GM12801 (cell line): ENCODE results near the gene C14orf119.

Experiments
- TF ChIP-seq, protein P1 (sequence below): IDR thresholded peaks from one replicate; pipeline ENCODE4 v1.5.1; 2011; ENCODE audit warnings: control low read depth; ENCODE audit not compliant: insufficient read length; ENCODE audit errors: extremely low read depth

The C14orf119 gene

DNA sequence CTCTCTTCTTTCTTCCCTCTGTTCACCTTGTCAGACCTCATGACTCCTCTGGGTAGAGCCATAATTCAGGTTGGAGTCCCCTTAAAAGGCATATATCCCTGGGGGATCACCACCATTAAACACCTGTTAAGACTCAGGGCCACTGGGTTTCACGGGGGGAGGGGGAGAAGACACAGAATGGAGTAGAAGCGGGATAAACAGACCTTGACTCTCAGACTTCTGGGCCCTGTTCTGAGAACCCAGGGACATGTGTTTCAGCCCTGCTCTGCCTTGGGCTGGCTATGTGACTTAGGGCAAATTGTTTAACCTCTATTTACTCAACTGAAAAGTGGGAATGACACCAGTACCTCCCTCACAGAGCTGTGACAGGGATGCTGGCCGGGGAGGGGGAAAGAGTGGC, 42.6 kb upstream of the C14orf119 start:
- TF ChIP-seq, protein P1, sequence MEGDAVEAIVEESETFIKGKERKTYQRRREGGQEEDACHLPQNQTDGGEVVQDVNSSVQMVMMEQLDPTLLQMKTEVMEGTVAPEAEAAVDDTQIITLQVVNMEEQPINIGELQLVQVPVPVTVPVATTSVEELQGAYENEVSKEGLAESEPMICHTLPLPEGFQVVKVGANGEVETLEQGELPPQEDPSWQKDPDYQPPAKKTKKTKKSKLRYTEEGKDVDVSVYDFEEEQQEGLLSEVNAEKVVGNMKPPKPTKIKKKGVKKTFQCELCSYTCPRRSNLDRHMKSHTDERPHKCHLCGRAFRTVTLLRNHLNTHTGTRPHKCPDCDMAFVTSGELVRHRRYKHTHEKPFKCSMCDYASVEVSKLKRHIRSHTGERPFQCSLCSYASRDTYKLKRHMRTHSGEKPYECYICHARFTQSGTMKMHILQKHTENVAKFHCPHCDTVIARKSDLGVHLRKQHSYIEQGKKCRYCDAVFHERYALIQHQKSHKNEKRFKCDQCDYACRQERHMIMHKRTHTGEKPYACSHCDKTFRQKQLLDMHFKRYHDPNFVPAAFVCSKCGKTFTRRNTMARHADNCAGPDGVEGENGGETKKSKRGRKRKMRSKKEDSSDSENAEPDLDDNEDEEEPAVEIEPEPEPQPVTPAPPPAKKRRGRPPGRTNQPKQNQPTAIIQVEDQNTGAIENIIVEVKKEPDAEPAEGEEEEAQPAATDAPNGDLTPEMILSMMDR: no peak

DNA sequence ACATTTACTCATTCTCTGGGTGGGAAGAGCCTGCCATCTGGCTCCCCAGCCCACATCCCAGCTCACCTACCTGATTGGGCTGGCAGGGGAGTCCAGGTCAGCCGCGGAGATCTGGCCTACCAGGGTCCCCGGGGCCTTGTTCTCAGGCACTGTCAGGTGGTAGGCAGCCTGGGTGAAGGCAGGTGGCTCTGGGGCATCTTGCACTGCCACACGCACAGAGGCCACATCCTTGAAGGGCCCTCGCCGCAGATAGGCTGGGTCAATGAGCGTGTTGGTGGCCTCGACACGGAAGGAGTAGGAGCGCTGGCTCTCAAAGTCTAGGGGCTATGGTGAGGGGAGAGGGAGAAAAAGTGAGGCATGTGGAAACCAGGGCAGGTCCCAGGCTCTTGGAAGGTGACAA, 41.9 kb upstream of the C14orf119 start:
- TF ChIP-seq, protein P1: no peak

DNA sequence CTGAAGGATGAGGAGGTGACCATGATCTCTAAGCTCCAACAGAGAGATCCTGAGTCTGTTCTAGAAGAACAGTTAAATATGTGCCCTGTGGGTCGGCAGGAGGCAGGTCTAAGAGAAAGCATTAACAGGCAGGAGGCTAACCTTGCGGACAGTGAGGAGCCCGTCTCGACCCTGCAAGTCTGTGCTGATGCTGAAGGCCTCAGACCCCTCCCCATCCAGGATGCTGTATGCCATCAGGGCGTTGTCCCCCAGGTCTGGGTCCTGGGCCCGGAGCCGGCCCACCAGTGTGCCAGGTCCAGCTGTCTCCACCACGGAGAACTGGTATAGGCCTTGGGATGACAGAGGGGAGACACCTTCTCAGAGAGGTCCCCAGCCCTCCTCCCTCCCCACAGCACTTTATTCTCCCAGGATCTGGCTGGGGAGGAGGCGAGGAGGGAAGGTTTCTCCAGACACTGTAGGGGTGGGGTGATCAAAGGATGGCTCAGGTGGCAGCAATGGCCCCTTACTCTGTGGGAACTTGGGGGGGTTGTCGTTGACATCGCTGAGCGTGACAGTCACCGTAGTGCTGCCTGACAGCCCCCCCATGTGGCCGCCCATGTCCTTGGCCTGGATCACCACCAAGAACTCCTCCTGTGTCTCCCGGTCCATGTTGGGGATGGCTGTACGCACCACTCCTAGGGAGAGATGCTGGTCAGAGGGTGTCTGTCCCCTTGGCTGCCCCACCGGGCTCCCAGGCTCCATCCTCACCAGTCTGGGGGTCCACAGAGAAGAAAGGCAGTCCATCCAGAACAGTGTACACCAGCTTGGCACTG, 41.1 kb upstream of the C14orf119 start:
- TF ChIP-seq, protein P1: no peak

DNA sequence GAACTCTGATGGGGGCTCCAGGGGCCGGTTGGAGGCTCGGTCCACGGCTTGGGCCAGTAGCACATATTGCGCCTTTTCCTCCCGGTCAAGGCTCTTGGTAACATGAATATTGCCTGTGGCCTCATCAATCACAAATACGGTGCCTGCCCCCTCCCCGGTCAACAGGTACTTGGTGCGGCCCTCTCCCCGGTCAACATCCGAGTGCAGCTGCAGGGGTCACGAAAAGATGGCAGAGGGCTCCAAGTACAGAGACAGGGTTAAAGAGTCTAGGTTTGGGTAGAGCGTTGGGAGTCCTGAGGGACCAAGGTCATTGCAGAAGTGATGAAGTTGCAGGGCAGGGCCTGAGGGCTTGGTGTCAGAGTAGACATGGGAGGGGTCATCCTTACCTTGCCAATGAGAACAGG, 40.2 kb upstream of the C14orf119 start:
- TF ChIP-seq, protein P1: no peak

DNA sequence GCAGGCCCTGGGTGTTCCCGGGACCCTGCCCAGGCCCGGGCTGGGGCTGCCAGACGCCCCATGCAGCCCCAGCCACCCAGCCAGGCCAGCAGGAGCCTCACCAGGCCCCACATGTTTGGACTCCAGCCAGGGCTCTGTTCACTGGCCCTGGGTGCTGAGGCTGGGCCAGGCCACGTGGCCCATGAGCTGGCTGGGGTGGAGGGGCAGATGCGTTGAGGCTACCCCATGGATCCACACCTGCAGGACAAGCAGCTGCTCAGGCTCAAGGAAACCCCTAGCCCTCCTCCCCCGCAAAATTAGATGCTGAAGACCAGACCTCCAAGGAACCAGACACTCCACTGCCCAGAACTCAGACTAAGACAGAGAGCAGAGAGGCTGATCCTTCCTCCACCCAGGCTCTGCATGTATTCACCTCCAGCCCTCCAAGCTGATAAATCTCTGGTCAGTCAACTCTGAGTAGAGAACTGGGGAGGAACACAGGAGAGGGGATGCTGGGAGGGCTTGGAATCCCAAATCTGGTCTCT, 39.6 kb upstream of the C14orf119 start:
- TF ChIP-seq, protein P1: no peak

DNA sequence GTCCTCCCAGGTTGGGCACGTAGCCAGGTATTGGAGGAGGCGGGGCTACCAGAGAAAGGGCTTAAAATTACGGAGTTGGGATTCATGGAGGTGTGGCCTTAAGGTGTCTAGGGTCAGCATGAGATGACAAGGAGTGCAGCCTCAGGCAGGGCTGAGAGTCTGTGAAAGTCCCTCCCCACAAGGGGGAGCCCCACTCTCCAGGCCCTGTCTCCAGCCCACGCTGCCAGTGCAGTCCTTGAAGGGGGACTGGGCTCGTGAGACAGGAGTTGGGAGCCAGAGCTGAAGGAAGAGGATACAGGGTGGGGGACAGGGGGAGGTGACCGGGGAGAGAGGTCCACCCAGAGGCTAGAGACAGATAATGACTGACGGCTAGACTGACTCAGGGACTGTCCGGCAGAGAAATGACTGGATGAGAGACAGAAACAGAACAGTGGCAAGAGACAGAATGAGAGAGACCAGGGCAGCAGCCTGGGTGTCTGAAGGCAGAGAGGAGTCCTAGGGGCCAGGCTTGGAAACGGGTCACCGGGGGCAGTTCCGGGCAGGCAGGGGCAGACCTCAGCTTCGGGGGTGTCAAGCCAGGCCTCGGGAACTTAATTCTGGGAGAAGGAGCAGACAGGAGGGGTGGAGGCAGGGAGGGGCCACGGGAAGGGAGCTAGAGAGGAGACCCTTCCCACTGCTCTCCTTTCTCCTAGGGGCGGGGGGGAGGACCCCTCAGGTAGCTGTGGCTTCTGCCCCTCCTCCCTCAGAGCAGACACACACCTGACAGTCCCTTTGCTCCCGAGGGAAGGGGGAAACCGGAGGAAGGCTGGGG, 39.0 kb upstream of the C14orf119 start:
- TF ChIP-seq, protein P1: no peak
